ENCODE measurements around the gene STX12.
"Not testable (repeated sequence)": the region's sequence is repeated elsewhere in the genome, so short reads cannot be mapped to it uniquely, and the experiment has no call there.

The STX12 gene

DNA sequence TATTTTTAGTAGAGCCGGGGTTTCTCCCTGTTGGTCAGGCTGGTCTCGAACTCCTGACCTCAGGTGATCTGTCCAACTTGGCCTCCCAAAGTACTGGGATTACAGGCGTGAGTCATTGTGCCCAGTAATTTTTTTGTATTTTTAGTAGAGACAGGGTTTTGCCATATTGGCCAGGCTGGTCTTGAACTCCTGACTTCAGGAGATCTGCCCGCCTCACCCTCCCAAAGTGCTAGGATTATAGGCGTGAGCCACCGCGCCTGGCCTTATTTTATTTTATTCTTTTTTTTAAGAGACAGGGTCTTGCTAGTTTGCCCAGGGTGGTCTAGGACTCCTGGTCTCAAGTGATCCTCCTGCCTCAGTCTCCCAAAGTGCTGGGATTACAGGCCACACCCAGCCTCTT is 98.1 kb downstream of the STX12 start:
- not testable (repeated sequence) for DNase-seq

GRCh38 chr1:27872059-27872801 is 99.2 kb downstream of the STX12 start, which contains the start of gene THEMIS2:
TSS of gene THEMIS2 (plus strand) at chr1:27872544. CDS start at chr1:27872572, 28 bp downstream.
- peak; percentile 43 to 71 for DNase-seq

GRCh38 chr1:27872802-27873551 is 100.0 kb downstream of the STX12 start:
- peak; percentile 62 to 81 for DNase-seq

- peak; percentile 85 to 88 for DNase-seq
Observed at GRCh38 chr1:27873671-27874384, 100.8 kb downstream of the STX12 start.

Data from inflammatory macrophage (primary cell).